ENCODE measurements around the gene CARS1.

Gene CARS1

DNA sequence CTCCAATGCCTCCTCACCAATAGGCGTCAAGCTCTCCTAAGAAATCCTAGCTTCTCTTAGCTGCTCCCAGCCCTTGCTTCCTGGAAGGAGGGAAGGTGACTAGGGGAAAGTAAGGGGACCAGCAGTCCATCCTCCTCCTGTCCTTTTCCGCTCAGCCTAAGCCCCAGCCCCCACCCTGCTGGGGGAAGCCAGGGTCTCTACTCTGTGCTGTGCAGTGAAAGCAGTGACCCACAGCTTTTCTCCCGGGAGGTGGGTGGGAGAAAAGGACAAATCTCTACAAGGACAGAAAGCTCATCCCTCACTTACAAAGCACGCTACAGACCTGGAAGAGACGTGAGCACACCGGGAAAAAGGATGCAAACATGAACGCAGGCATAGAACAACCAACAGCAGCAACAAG is 97.1 kb downstream of the CARS1 start:
- no peak for DNase-seq (ENCODE audit: low read depth, low spot score)

DNA sequence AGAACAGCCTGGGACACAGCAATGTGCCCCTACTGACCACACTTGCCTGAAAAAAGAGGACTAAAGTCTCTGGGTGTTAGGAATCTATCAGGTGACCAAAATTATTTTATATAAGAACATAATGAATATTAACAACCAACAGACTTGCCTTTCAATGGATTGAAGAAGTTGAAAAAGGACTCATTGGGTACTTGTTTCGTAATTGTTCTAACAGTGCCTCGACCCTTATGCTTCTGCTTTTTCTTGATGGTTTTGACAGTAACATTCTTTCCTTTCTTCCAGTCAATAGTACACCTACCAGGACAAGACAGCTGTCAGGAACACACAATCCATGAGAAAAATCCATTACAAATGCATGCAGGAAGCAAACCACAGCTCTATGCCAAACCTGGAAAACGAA is 99.0 kb downstream of the CARS1 start:
- DNase-seq (ENCODE audit: low read depth, low spot score), result no peak

DNA sequence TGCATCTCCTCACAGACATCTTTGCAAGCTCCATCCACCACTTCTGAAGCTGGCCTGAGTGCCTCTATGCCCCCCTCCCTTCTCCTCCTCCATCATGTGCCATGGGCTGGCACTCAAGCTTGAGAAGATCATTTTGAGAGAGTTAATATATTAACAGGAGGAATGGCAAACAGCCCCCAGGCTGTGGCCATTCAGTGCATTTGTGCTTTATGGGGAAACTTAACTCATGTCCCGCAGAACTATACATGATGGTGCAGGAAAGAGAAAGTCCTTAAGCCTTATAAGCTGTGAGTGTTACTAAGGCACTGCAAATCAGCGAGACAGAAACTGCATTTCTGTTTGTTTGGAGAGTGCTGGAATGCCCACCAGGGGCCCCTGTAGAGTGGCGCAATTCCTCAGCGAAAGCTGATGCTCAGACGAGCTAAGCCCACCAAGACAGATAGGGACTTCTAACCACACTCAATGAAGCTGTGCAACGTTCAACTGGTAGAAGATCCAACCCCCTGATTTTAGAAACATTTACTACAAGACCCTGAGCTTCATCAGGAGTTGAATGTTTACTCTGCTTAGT is 101.2 kb downstream of the CARS1 start:
- no peak for DNase-seq (ENCODE audit: low read depth, low spot score)

DNA sequence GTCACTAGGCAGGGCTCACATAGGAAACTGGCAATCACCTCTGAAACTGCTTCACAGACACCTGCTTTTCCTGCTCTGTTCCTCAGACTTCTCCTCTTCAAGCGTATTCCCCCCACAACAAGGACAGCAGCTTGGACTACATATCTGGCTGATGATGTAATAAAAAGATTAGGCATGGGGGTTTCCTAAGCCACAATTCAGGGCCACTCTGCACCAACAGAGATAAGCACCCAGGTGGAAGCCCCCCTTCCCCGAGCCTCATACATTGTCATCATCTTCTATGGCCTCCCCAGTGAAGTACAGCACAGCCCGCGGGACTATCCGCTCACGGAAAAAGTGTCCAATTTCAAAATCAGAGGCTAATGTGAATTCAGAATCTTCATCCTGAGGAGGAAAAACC is 103.0 kb downstream of the CARS1 start:
- DNase-seq (ENCODE audit: low read depth, low spot score), result no peak

DNA sequence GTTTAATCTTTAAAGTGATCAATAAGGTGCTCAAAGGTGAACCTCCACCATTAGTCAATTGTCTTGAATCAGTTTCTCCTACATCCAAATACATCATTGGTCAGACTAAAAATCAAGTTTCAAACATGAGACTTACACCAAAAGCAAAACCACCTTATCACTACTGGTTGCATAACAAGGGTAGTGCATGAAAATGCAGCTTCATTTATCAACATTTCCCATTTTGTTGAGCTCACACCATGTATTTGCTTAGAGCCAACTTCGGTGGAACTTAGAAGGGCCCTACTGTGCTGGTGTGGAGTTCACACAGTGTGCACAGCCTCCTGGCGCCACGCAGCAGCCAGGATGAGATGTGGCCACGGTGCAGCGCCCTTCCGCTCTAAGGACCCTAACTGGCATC is 104.9 kb downstream of the CARS1 start:
- DNase-seq (ENCODE audit: low read depth, low spot score), result no peak

DNA sequence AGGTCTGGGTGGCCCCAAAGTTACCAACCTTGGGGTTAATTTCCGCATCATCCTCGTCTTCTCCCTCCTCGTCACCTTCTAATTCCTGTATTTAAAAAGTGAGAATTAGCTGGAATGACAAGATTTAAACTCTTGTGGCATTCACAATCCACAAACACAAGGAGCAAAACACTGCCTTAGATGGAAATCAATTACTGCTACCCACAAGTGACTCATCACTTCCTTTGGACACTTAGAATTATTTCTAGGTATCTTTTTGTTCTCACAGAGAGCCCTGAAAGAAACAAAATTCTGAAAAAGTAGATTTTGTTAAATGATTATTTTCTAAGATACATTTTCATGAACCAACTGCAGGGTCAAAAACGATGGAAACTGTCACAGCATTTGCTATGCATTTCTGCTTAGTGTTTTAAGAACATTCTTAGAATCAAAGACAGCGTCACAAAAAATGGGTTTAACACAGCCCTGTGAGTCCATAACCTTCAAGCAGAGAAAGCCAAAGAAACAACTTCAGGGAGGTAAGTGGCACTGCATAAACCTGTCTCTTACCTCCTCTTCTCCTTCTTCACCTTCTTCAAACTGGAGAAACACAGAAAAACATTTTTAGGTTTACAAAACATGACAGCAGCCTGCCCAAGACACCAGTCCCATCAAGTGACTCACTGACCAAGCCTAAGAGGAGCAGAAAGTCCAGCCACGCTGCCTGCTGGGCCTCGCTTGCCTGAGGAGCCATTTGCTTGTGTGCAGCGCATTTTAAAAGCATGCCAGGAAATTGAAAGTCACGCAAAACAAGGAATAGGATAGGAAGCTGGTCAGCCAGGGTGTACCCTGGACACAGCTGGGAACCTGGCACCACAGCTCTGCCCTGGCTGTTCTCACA is 105.8 kb downstream of the CARS1 start:
- no peak for DNase-seq (ENCODE audit: low read depth, low spot score)
